ENCODE data around the gene LPCAT4. TPM values are rescaled to one million over a fixed set of nuclear protein-coding genes. Genes with fewer than 3 reads are reported as not detected.

Gene LPCAT4
- total and polyA plus RNA-seq, 2 donors (not counting 3 experiments of a cell fraction or from before 2014, with no cell fraction given) = 49.3 to 51.3 TPM

DNA sequence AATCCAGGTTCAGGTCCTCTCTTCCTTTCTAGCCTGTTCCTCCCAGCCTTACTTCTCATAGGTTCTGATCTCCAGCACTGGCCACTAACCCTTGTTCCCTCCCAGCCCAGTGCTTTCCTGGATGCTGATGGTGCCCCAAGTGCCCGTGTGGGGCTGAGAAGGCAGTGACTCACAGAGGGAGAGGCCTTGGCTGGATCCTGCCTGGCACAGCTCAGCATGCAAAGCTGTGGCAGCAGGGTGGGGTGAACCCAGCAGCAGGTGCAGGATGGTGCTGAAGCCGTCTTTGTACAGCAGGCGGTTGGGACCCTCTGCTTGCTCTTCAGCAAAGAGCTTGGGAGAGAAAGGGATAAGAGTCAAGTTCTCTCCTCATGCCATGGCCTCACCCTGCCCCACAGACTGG lies 7.6 kb downstream of the LPCAT4 start:
- no TSS peak for BruUV-seq (replicated peaks)
- Histone ChIP-seq H3K9me1 (replicated peaks; ENCODE audit: control insufficient read depth, extremely low read depth, insufficient read depth, low read length) (no peaks in the 10 kb centered on the region), H3K4me1 (ENCODE audit: control insufficient read depth, extremely low read depth, insufficient read depth, low read length) (peaks cover 6% of the 10 kb centered on the region), H4K20me1 (replicated peaks; ENCODE audit: control insufficient read depth, extremely low read depth, insufficient read depth, low read length) (no peaks in the 10 kb centered on the region), H2AFZ (ENCODE audit: low read depth, low read length) (no peak overlapping the region), H3K79me2 (ENCODE audit: control insufficient read depth, insufficient read depth, low read length) (no peaks in the 10 kb centered on the region), H3K9ac (replicated peaks; ENCODE audit: extremely low read depth, insufficient read depth, low read length) (no peak overlapping the region), H3K36me3 (ENCODE audit: control insufficient read depth in 2 of 2, extremely low read depth in 1 of 2, insufficient read depth in 2 of 2, low read length in 2 of 2) (peaks cover 6 to 15% of the 10 kb centered on the region in 2 experiments), H3K27me3 (ENCODE audit: control insufficient read depth in 2 of 2, insufficient read depth in 2 of 2, low read length in 2 of 2) (no peaks in the 10 kb centered on the region), H3K4me3 (replicated peaks in 1 of 3; ENCODE audit: insufficient read depth in 1 of 3, low read depth in 1 of 3, low read length in 3 of 3) (no peak overlapping the region), H3K9me3 (replicated peaks; ENCODE audit: control insufficient read depth, insufficient read depth, low read length) (no peaks in the 10 kb centered on the region), H3K27ac (ENCODE audit: insufficient read depth, low read depth, low read length) (no peak overlapping the region), H3K4me2 (ENCODE audit: insufficient read depth, low read length) (no peak overlapping the region)
- no peak for DNase-seq (ENCODE audit: low read depth, low spot score)
- TF ChIP-seq FOS (IDR thresholded peaks at IDR 0.05; ENCODE audit: borderline replicate concordance, insufficient read depth, low read length) (no peak), POLR2AphosphoS5 (IDR thresholded peaks at IDR 0.05; ENCODE audit: insufficient read depth, low read depth, low read length) (no peak), MYC (IDR thresholded peaks at IDR 0.05; ENCODE audit: low read depth, low read length) (no peak), POLR2A (IDR thresholded peaks at IDR 0.05; ENCODE audit: low read depth, low read length) (no peak), EZH2 (IDR thresholded peaks at IDR 0.05; ENCODE audit: borderline replicate concordance, low read depth, low read length, severe bottlenecking) (no peak), GATA2 (IDR thresholded peaks at IDR 0.05; ENCODE audit: insufficient read depth, insufficient read length, low read depth, low read length) (no peak), JUN (IDR thresholded peaks at IDR 0.05; ENCODE audit: borderline replicate concordance, insufficient read depth, insufficient read length, low read depth) (no peak)
- TF ChIP-seq, protein P1, sequence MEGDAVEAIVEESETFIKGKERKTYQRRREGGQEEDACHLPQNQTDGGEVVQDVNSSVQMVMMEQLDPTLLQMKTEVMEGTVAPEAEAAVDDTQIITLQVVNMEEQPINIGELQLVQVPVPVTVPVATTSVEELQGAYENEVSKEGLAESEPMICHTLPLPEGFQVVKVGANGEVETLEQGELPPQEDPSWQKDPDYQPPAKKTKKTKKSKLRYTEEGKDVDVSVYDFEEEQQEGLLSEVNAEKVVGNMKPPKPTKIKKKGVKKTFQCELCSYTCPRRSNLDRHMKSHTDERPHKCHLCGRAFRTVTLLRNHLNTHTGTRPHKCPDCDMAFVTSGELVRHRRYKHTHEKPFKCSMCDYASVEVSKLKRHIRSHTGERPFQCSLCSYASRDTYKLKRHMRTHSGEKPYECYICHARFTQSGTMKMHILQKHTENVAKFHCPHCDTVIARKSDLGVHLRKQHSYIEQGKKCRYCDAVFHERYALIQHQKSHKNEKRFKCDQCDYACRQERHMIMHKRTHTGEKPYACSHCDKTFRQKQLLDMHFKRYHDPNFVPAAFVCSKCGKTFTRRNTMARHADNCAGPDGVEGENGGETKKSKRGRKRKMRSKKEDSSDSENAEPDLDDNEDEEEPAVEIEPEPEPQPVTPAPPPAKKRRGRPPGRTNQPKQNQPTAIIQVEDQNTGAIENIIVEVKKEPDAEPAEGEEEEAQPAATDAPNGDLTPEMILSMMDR (IDR thresholded peaks at IDR 0.05; ENCODE audit: extremely low read depth in 1 of 2, insufficient read depth in 1 of 2, low read depth in 1 of 2, low read length in 2 of 2) = no peak
- TF ChIP-seq, protein P2, sequence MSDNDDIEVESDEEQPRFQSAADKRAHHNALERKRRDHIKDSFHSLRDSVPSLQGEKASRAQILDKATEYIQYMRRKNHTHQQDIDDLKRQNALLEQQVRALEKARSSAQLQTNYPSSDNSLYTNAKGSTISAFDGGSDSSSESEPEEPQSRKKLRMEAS (IDR thresholded peaks at IDR 0.05; ENCODE audit: insufficient read depth, insufficient read length) = no peak
- ChIA-PET CTCF (interaction anchor here (1.0 to 2.6 kb wide), 3 partner anchors 16 to 237 kb away, joined by 3 to 9 read pairs (median 5); partner anchors contain the start of genes NOP10 and NUTM1), POLR2A (no interaction called here)
- no peak for FAIRE-seq
- intact Hi-C loops (cut with micrococcal nuclease) = no loop called here
- dilution Hi-C loops (cut with MboI; ENCODE audit: extremely low pct_ligation_motif_present, low sequenced_read_pairs) = no loop called here

All from endothelial cell of umbilical vein (primary cell).